CD4-positive, alpha-beta T cell treated with Interleukin-6 at 100 ng/mL for 8 hours (primary cell): ENCODE data around the gene OSBPL10.

Source experiments
- DNase-seq: peaks from one replicate; pipeline ENCODE4 v3.0.0-alpha.2; 2020; ENCODE audit warnings: mixed read lengths, low spot score

OSBPL10 gene

GRCh38 chr3:31988271-31988670 lies 7.2 kb upstream of the OSBPL10 start:
- DNase-seq: no peak

DNA sequence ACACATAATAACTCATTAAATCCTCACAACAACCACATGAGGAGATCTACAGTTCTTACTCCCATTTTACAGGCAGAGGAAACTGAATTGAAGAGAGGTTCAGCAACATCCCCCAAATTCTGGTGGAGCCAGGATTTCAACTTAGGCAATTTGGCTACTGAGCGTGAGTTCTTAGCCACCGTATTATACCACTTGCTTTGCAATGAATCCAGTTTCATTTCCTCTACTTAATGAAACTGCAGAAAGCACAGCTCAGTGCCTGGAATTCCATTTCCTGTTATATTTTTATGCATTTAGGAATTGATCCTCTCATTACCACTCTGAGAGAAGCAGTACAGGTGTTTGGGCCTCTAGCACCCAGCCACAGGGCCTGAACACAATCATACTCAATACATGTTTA lies 4.8 kb upstream of the OSBPL10 start:
- no peak for DNase-seq

GRCh38 chr3:31984321-31984720 lies 3.3 kb upstream of the OSBPL10 start:
- DNase-seq: no peak

DNA sequence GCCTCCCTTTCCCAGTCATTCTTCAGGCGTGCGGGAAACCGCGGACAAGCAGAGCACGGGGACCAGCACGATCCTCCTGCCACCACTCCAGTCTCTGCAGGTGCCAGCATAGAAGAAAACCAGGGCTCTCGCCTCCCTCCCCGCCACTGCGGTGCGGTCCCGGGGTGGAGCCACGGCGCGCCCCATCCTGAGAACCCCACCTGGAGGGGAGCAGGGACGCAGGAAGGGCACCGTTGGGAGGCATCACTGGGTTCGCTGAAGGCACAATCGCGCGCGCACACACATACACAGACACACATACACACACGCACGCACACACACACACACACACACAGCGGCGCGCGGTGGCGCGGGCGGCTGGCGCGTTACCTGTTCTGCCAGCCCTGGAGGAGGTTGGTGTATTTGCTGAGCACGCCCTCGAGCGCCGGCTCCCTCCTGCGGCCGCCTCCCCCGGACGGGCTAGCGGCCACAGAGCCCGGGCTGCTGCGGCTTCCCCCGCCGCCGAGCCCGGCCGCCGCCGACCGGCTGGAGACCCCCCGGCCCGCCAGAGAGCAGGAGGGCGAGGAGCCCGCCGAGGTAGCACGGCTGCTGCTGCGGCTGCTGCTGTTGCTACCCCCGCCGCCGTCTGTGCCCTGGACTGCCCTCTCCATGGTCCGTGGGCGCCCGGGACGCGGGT lies 394 bp downstream of the OSBPL10 start:
- no peak for DNase-seq

GRCh38 chr3:31979001-31979697 lies 1.9 kb downstream of the OSBPL10 start:
- DNase-seq: no peak

GRCh38 chr3:31978553-31978952 lies 2.5 kb downstream of the OSBPL10 start:
- no peak for DNase-seq

DNA sequence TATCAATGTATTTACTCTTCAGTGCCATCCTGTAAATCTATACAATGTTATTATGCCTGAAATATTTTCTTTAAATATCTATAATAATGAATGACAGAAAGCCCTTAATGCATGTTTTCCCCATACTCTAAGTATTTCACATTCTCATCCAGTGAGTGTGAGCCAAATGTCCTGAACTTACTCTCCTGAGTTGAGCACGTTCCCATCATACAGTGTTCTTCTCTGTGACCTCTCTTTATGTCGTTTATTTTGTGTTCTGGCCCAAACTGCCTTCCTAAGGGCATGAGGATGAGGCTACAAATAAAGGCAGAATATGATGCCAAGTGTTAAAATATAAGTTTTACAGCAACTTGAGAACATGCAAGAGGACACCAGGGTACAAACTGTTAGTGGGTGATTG lies 3.3 kb downstream of the OSBPL10 start:
- DNase-seq: no peak

DNA sequence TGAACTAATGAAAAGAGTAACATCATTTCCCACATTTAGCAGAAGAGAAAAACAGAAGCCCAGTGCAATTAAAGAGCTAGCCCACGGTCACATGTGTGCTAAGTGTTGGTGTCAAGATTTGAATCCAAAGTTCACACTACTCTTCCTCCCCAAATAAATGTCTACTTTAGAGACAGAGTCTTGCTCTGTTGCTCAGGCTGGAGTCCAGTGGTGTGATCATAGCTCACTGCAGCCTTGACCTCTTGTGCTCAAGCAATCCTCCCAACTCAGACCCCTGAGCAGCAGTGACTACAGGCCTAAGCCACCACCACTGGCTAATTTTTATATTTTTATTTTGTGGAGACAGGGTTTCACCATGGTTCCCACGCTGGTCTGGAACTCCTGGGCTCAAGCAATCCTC lies 4.8 kb downstream of the OSBPL10 start:
- DNase-seq: no peak

- DNase-seq: no peak
Measured at GRCh38 chr3:31974964-31975363, 6.1 kb downstream of the OSBPL10 start.

- no peak for DNase-seq
Measured at GRCh38 chr3:31974471-31974870, 6.6 kb downstream of the OSBPL10 start.

DNA sequence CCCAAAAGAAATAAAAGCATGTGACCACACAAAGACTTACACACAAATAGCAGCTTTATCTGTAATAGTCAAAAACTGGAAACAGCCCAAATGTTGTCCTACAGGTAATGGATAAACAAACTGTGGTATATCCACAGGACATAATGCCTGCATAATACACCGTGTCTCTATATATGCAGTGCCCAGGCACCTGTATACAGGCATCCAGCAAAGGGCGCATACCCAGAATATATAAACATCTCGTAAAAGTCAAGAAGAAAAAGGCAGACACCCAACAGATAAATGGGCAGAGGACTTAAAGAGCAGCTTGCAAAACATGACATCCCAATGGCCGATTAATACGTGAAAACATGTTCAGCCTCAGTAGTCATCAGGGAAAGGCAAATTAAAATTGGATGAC lies 7.2 kb downstream of the OSBPL10 start:
- DNase-seq: no peak

DNA sequence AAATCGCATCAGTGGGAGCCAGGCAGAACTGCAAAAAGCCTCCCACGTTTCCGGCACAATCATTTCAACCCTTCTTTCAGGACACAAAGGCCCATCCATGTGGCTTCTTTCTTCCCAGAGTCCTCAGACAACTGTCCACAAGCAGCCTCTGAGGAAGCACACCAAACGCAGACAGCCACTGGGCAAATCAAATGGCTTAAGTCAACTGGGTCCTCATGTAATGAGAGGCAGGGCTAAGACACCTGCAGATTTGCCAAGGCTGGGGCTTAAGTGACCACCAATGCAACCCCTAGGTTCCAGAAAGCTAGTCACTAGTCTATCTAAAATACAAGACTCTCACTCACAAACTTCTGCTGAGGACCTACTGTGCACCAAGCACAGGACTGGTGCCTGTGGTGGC lies 8.0 kb downstream of the OSBPL10 start:
- no peak for DNase-seq

GRCh38 chr3:31971607-31972006 lies 9.5 kb downstream of the OSBPL10 start:
- no peak for DNase-seq

- no peak for DNase-seq
Measured at GRCh38 chr3:31968927-31969418, 12.1 kb downstream of the OSBPL10 start.

- no peak for DNase-seq
Measured at GRCh38 chr3:31968369-31968926, 12.6 kb downstream of the OSBPL10 start.

GRCh38 chr3:31967592-31967991 lies 13.5 kb downstream of the OSBPL10 start:
- no peak for DNase-seq

DNA sequence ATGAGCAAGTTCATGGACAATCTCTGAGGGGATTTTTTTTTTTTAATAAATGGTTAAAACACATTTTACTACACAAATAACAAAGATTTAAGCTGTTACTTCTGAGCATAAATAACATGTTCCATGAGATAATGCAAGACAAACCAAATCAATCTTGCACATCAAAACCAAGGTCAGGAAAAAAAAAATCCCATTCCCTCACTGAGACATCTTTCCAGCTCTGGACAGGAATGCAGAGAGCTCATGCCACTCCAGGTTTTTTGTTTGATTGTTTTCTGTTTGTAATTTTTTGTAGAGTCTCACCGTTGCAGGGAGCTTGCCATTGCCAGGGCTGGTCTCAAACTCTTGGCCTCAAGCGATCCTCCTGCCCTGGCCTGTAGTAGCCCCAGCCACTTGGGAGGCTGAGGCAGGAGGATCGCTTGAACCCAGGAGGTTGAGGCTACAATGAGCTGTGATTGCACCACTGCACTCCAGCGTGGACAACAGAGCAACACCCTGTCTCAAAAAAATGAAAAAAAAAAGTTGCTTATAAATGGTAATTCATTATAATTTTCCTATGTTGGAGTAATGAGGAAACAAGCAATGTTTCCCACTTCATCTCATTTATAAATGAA lies 14.0 kb downstream of the OSBPL10 start:
- DNase-seq: no peak

DNA sequence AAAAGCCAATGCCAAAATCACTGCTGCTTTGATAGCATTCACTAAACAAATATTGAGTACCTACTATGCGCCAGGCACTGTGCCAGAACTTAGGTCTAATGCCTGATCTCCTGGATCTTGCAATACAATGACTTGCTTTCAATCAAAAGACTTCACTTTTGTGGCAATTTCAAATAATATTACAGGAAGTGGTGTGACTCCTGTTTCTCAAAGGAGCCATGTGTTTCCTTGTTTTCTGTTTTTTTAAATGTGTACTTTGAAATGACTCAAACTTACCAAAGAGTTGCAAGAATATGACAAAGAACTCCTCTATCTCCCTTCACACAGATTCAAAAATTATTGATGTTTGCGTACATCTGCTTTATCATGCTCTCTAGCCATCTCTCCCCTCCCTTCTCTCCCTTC lies 18.3 kb downstream of the OSBPL10 start:
- no peak for DNase-seq

DNA sequence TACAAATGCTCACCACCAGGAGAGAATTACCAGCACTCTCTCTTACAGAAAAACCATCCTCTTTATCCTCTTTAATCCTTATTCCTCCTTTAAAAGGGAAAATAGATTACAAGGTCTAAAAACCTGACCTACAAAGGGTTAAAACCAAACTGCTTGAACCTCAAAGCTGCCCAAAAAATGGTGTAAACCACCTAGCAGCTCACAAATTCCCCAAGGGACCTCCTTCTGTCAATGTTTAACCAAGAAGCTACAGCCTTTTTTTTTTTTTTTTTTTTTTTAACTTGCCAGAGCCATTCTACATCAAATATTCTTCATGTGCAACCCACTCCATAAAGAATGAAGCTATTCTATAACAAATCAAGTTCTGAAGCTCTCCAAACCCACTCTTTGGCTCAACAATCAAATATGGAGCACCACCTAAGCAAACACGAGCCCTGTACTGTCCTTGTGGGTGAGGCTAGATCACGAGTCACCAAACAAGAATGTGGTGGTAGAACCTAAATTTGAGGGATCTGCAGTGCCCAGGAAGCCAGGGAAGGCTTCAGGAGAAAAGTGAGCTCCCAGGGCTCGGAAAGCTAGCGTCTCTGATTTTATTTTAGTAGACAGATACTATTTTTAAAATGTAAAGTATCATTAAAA lies 20.1 kb downstream of the OSBPL10 start:
- DNase-seq: no peak

GRCh38 chr3:31959951-31960792 lies 20.9 kb downstream of the OSBPL10 start:
- no peak for DNase-seq

- DNase-seq: no peak
Measured at GRCh38 chr3:31959251-31959650, 21.8 kb downstream of the OSBPL10 start.
